Caco-2 (cell line): ENCODE data around the gene KIF18B. TPM values are rescaled to one million over a fixed set of nuclear protein-coding genes. Genes with fewer than 3 reads are reported as not detected.
A peak's percentile ranks its signal among the peaks of the same experiment; 100 is the strongest.

Source experiments
- BruUV-seq: library from RNA; stranded (reverse); fragments of 400-500 nt; replicated peaks from 2 replicates; lab custom pipeline; 2021; lab: Mats Ljungman, UMichigan
- CTCF ChIA-PET: fragments of 300-600 bp; sonication (Branson Sonifier 250); formaldehyde crosslinking; loops from one replicate; lab custom pipeline; 2022; ENCODE audit warnings: antibody characterized with exemption; lab: Charles Lee
- POLR2A ChIA-PET: fragments of 300-600 bp; sonication (Branson Sonifier 250); formaldehyde crosslinking; loops from one replicate; lab custom pipeline; 2022; ENCODE audit warnings: antibody characterized with exemption; lab: Charles Lee
- DNase-seq, 2 experiments: peaks; one replicate each; pipeline versions ENCODE4 v3.0.0 to v3.0.0-alpha.2; 2020 to 2022
- H3K27me3 ChIP-seq: replicated peaks from 2 replicates; pipeline ENCODE4 v1.6.0; 2011; ENCODE audit warnings: low read length; ENCODE audit not compliant: control insufficient read depth, insufficient read depth
- H3K36me3 ChIP-seq: 2 replicates; pipeline ENCODE4 v1.5.1; 2011; ENCODE audit warnings: low read length; ENCODE audit not compliant: control insufficient read depth, insufficient read depth
- H3K4me1 ChIP-seq: fragments of 250-450 bp; sonication (Bioruptor Pico); 2 replicates; pipeline ENCODE4 v1.5.1; 2020; ENCODE audit warnings: mild to moderate bottlenecking
- H3K4me3 ChIP-seq: 2 replicates; pipeline ENCODE4 v1.5.1; 2011; ENCODE audit warnings: low read depth, mild to moderate bottlenecking, control low read depth, low read length
- H3K9me3 ChIP-seq: fragments of 250-450 bp; sonication (Bioruptor Pico); 2 replicates; pipeline ENCODE4 v1.5.1; 2020; ENCODE audit warnings: mild to moderate bottlenecking, moderate library complexity
- H3K27ac Mint-ChIP-seq: one replicate; pipeline ENCODE4 v1.8.0; 2022; ENCODE audit warnings: mixed read lengths; ENCODE audit not compliant: unreplicated experiment
- H3K27me3 Mint-ChIP-seq: one replicate; pipeline ENCODE4 v1.8.0; 2022; ENCODE audit warnings: mixed read lengths; ENCODE audit not compliant: insufficient read depth, unreplicated experiment
- H3K36me3 Mint-ChIP-seq: one replicate; pipeline ENCODE4 v1.8.0; 2022; ENCODE audit warnings: mild to moderate bottlenecking, mixed read lengths; ENCODE audit not compliant: insufficient read depth, unreplicated experiment
- H3K4me1 Mint-ChIP-seq: one replicate; pipeline ENCODE4 v1.8.0; 2022; ENCODE audit warnings: low read depth, mixed read lengths; ENCODE audit not compliant: unreplicated experiment
- H3K4me3 Mint-ChIP-seq: one replicate; pipeline ENCODE4 v1.8.0; 2022; ENCODE audit warnings: mild to moderate bottlenecking, moderate library complexity, mixed read lengths; ENCODE audit not compliant: unreplicated experiment
- H3K9me3 Mint-ChIP-seq: one replicate; pipeline ENCODE4 v1.8.0; 2022; ENCODE audit warnings: mixed read lengths; ENCODE audit not compliant: unreplicated experiment
- CTCF ChIP-seq, 2 experiments: fragments of 200-600 bp in 1 of 2; IDR thresholded peaks; 1 replicate in 1 of 2; 2 replicates in 1 of 2; pipeline versions ENCODE4 v1.5.1 to v1.8.0; 2011 to 2022; ENCODE audit warnings: antibody characterized with exemption in 1 of 2, control low read depth in 1 of 2, inconsistent platforms in 1 of 2, low read depth in 1 of 2, low read length in 1 of 2, mild to moderate bottlenecking in 1 of 2, moderate library complexity in 1 of 2; ENCODE audit not compliant: insufficient read depth in 1 of 2, severe bottlenecking in 1 of 2, unreplicated experiment in 1 of 2
- intact Hi-C: fragments of 100-400 bp; cut with micrococcal nuclease; formaldehyde crosslinking; loops from one replicate; pipeline ENCODE4 v1.10.0; 2022; ENCODE audit not compliant: unreplicated experiment
- total RNA-seq: library from RNA; stranded (reverse); gene quantifications from 2 replicates; pipeline ENCODE4 v1.2.3, GENCODE V29; 2022

Gene KIF18B
- total RNA-seq, 1 experiment from 2014 or later = 68.4 TPM

DNA sequence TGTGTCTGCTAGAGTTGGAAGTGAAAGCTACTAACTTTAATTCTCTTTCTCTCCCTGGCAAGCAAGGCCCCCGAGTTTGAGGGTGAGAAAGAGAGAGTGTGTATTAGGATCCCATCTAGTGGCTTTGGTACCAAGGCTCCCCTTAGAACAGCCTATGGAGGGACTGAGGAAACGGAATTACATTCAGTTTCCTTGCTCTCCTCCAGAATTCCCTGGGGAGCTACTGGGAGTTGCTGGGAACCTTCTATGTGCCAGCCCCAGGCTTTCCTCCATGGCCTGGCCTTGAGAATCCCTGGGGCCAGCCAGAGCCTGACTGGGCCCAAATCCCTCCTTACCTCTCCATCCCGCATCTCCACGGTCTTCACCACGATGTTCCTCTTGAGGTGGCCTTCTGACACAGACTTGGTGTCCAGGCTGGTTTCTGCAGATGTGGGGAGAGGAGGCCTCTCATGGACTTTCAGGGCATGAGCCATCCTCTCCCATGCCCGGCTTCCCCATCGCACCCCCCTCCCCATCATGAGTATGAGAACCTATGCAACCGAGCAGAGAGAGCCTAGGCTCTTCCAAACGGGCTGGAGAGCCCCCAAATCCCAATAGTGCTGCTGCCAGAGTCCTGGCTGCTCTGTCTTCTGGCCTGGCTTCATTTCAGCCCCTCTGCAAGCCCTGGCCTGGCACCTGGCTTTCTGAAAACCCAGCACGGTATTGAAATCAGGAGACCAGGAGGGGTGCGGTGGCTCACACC, 39.7 kb downstream of the KIF18B start:
- ChIA-PET CTCF (no interaction called here), POLR2A (no interaction called here)
- no peaks in the 10 kb centered on the region for H3K27me3 ChIP-seq
- no peaks in the 10 kb centered on the region for H3K36me3 Mint-ChIP-seq
- no peak overlapping the region for H3K4me3 Mint-ChIP-seq
- peaks cover 3% of the 10 kb centered on the region for H3K27me3 Mint-ChIP-seq
- TF ChIP-seq CTCF (IDR thresholded peaks at IDR 0.05; ENCODE audit: insufficient read depth in 1 of 2, low read depth in 1 of 2, low read length in 1 of 2, severe bottlenecking in 1 of 2, unreplicated experiment in 1 of 2) = no peak
- intact Hi-C loops = no loop called here
- DNase-seq = no peak
- no peak overlapping the region for H3K4me3 ChIP-seq
- no TSS peak for BruUV-seq
- no peaks in the 10 kb centered on the region for H3K9me3 Mint-ChIP-seq
- H3K4me1 ChIP-seq = peaks cover 8% of the 10 kb centered on the region
- H3K36me3 ChIP-seq = no peaks in the 10 kb centered on the region
- H3K4me1 Mint-ChIP-seq = peaks cover 18% of the 10 kb centered on the region
- no peaks in the 10 kb centered on the region for H3K9me3 ChIP-seq
- no peak overlapping the region for H3K27ac Mint-ChIP-seq

DNA sequence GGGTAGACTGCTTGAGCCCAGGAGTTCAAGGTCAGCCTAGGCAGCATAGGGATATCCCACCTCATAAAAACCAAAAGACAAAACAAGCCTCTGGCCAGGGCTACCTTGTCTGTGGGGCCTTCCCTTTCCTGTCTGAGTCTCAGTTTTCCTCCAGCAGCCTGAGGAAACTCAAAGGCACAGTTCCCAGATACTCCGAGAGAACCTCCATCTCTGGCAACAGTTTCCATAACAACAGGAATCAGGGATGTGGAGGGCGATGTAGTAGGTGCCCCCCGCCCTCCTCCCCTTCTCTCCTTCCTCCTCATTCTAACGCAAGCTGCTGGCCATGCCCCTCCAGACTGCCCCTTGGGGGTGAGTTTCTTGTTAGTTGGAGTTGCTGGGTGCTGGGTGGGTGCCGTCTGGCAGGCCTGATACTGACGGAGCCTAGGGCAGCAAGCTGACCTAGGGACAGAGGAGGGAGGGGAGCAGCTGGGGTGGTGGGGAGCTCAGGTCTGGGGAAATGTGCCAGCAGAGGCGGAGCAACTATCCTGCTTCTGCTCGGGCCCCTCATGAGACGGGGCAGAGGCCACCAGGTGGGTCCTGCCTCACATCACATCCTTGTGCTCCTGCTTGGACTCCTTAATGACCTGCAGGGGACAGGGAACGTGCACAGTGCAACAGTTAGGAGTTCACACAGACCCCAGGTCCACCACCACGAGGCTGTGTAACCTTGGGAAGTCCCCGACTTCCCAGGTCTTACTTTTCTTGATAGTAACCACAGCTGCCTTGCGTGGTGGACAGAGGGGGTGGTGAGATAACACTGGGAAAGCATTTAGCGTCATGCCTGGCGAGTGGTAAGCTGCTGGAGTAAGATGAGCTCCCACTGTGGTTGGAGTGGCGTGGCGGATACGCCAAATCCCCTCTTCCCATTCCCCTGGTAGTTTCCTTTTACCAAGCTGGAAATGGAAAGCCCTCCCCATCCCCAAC, 40.5 kb downstream of the KIF18B start:
- Mint-ChIP-seq H3K9me3 (no peaks in the 10 kb centered on the region), H3K27ac (no peak overlapping the region), H3K36me3 (no peaks in the 10 kb centered on the region), H3K4me1 (peaks cover 18% of the 10 kb centered on the region), H3K4me3 (no peak overlapping the region), H3K27me3 (no peaks in the 10 kb centered on the region)
- no peaks in the 10 kb centered on the region for H3K36me3 ChIP-seq
- CTCF ChIA-PET = no interaction called here
- H3K27me3 ChIP-seq = no peaks in the 10 kb centered on the region
- POLR2A ChIA-PET = no interaction called here
- DNase-seq = no peak
- no peak overlapping the region for H3K4me3 ChIP-seq
- no TSS peak for BruUV-seq
- intact Hi-C loops = no loop called here
- peaks cover 8% of the 10 kb centered on the region for H3K4me1 ChIP-seq
- TF ChIP-seq CTCF (IDR thresholded peaks at IDR 0.05; ENCODE audit: insufficient read depth in 1 of 2, low read depth in 1 of 2, low read length in 1 of 2, severe bottlenecking in 1 of 2, unreplicated experiment in 1 of 2) = no peak
- no peaks in the 10 kb centered on the region for H3K9me3 ChIP-seq

GRCh38 chr17:44906010-44906646, 41.4 kb downstream of the KIF18B start:
- H3K36me3 ChIP-seq = no peaks in the 10 kb centered on the region
- H3K9me3 Mint-ChIP-seq = no peaks in the 10 kb centered on the region
- BruUV-seq = no TSS peak
- no peaks in the 10 kb centered on the region for H3K27me3 ChIP-seq
- peak overlapping the region; percentile 3 for H3K27ac Mint-ChIP-seq
- TF ChIP-seq CTCF (IDR thresholded peaks at IDR 0.05; ENCODE audit: insufficient read depth in 1 of 2, low read depth in 1 of 2, low read length in 1 of 2, severe bottlenecking in 1 of 2, unreplicated experiment in 1 of 2) = no peak
- H3K4me3 Mint-ChIP-seq = no peak overlapping the region
- H3K9me3 ChIP-seq = no peaks in the 10 kb centered on the region
- ChIA-PET CTCF (no interaction called here), POLR2A (no interaction called here)
- DNase-seq = no peak
- intact Hi-C loops = no loop called here
- H3K4me3 ChIP-seq = no peak overlapping the region
- H3K4me1 Mint-ChIP-seq = peaks cover 18% of the 10 kb centered on the region
- no peaks in the 10 kb centered on the region for H3K36me3 Mint-ChIP-seq
- H3K27me3 Mint-ChIP-seq = no peaks in the 10 kb centered on the region
- H3K4me1 ChIP-seq = peaks cover 8% of the 10 kb centered on the region
